ENCODE data around the gene NINJ1.

NINJ1 gene

GRCh38 chr9:93132287-93132927, 1.6 kb downstream of the NINJ1 start:
- no peak for DNase-seq

GRCh38 chr9:93131599-93132286, 2.3 kb downstream of the NINJ1 start:
- no peak for DNase-seq

GRCh38 chr9:93130861-93131481, 3.1 kb downstream of the NINJ1 start:
- DNase-seq, result no peak

DNA sequence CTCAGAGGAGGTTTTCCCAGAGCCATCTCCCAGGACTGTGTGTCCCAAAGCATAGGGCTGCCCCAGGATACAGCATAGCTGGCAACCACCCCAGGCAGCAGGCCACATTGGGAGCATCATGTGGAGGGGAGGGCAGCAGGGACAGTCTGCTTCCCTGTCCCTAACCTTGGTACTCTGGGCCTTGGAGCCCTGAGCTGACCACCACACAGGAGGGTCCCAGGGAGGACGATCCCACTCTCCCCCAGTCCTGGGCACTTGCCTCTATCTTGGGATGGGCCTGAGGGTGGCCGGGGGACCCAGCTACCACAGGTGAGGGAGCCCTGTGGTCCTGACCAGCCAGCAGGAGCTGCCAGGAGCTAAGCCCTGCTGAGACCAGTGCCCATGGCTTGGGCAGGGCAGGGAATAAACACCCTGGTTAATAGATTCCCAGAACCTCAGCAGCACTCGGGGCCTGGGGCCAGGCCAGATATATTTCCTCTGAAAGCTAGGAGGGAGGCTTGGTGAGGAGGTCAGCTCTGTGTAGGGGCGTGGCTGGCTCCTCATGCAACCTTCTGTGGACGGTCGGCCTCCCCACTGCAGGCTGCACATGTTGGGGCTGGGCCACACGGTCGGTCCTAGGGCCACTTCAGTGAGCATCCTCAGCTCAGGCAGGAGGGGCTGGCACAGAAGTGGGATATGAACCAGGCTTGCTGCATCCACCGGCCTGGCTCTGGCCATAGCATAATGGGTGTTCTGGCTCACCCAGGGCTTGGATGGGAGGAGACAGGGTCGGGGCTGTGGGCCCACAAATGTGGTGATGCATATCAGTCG, 4.2 kb downstream of the NINJ1 start:
- DNase-seq, result no peak

- no peak for DNase-seq
Observed at GRCh38 chr9:93129286-93129685, 4.8 kb downstream of the NINJ1 start.

DNA sequence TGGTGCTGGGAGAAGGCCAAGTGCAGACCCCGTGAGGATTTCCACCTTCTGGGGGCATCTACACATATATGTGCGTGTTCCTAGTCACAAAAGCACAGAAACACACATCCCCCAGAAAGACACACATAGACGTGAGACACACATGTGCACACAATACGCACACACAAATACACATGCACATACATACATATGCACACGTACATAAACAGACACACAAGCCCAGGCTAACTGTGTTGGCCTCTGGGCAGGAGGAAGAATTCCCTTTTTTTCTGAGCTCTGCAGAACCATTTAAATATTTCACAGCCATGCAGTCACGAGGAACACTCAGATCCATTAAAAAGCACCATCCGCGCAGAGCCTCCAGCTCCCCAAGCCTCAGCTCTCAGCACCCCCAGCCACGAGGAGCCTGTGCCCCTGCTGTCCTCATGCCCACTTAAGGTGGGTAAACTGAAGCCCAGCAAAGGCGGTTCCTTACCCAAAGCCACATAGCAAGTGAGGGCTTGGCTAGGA, 5.3 kb downstream of the NINJ1 start:
- no peak for DNase-seq

DNA sequence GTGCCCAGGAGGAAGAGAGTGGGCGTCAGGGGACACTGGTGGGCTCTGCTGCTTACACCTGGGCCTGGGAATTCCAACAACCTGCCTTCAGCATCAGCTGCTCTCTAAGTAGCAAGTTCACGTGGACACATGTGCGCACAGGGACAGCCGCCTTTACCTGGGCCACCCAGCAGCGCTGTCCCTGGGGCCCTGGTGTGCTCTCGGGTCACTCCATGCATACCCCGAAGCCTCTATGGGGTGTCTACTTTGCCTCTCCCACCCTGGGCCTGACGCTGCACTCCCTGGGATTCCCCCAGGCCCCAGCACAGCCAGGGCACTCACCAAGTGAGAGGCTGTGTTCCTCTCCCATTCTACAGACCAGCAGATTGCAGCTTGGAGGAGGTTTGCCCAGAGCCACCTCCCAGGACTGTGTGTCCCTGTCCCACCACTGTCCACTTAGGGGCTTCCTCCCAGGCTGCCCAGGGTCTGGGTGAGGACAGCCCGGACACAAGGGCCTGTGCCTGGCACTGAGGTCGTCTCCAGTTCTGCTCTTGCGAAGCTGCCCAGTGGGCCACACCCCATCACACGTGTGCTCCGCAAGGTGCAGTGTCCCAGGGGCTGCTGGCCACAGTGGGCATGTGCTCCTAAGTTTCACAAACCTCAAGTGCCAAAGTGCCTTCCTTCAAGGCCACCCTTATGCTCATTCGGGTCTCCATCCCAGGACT, 5.9 kb downstream of the NINJ1 start:
- no peak for DNase-seq

- DNase-seq, result no peak
Observed at GRCh38 chr9:93127395-93127911, 6.6 kb downstream of the NINJ1 start.

GRCh38 chr9:93126825-93127368, 7.2 kb downstream of the NINJ1 start:
- DNase-seq, result no peak

DNA sequence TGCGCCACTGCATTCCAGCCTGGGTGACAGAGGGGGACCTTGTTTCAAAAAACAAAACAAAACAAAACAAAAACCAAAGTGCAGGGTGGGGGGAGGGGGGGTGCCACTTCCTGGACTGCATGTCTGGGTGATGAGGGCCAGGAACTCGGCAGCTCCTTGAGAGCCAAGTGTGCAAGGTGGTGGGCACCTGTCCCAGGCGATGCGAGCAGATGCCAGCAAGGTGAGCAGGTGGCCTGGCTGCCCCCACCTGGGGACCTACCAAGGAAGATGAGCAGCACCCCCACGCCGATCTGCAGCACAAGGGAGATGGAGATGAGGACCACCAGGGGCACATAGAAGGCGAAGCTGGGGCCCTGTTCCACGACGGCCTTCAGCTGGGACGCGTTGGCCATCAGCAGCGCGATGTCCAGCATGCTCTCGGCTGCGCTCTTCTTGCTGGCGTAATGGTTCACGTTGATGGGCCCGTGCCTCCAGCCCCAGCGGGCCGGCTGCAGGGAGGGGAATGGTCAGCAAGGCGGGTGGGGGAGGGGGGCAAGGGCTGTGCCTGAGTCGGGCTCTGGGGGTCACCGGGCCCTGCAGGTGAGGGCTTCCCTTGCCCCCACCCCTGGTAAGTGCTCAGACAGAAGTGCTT, 7.8 kb downstream of the NINJ1 start:
- no peak for DNase-seq

DNA sequence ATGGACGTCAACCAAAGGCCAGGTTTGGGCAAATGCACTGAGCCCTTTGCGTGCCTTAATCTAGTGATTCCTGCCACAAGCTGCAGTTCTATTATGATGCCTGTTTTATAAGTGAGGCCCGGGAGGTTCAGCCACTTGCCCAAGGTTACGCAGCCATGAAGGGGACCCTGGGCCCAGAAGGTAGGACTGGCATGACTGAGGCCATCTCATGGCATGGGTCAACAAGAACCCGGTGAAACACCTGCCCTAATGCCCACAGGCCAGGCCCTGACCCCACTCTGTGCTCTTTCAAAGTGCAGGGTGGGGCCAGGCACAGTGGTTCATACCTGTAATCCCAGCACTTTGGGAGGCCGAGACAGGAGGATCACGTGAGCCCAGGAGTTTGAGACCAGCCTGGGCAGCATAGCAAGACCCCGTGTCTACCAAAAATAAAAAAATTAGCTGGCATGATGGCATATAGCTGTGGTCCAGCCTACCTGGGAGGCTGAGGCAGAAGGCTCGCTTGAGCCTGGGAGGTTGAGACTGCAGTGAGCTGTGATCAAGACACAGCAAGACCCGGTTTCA, 8.6 kb downstream of the NINJ1 start:
- no peak for DNase-seq

DNA sequence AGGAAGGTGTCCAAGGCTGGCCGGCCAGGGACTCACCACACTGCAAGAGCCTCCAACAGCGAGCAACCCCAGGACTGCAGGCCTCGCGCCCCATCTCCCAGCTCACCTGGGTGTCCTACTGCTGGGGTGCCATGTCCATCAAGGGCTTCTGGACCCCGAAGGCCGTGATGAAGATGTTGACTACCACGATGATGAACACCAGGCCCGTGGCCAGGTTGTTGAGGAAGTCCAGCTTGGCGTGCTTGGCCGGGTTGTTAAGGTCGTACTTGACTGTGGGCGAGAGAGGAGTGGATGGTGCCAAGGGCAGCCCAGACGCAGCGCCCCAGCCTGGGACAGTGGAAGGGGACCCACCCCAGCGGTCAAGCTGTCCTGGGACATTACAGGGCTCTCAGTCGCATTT, 9.3 kb downstream of the NINJ1 start:
- DNase-seq, result no peak

GRCh38 chr9:93123561-93124283, 10.3 kb downstream of the NINJ1 start:
- DNase-seq, result no peak

DNA sequence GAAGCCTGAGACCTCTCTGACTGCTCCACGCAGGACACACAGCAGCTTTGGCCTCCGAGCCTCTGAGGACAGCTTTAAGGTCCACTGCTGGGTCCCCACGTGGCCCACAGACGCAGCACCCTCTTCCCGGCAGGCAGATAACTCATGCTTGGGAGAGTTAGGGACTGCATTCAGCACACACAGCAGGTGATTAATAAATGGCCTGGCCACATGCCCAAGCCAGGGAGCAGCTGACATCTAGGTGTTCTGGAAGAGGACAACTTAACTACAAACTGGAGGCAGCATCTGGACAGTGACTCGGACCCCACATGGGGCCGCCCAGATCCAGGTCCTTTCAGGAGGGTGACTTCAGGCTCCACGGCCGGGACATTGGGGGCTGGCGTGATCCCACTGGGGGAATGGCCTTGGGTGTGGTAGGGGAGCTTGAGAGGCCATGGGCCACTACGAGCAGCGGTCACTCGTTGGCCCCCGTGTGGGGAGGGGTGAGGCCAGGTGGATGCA, 11.3 kb downstream of the NINJ1 start:
- no peak for DNase-seq

GRCh38 chr9:93121316-93122241, 12.5 kb downstream of the NINJ1 start:
- no peak for DNase-seq

GRCh38 chr9:93120846-93121315, 13.2 kb downstream of the NINJ1 start:
- DNase-seq, result no peak

DNA sequence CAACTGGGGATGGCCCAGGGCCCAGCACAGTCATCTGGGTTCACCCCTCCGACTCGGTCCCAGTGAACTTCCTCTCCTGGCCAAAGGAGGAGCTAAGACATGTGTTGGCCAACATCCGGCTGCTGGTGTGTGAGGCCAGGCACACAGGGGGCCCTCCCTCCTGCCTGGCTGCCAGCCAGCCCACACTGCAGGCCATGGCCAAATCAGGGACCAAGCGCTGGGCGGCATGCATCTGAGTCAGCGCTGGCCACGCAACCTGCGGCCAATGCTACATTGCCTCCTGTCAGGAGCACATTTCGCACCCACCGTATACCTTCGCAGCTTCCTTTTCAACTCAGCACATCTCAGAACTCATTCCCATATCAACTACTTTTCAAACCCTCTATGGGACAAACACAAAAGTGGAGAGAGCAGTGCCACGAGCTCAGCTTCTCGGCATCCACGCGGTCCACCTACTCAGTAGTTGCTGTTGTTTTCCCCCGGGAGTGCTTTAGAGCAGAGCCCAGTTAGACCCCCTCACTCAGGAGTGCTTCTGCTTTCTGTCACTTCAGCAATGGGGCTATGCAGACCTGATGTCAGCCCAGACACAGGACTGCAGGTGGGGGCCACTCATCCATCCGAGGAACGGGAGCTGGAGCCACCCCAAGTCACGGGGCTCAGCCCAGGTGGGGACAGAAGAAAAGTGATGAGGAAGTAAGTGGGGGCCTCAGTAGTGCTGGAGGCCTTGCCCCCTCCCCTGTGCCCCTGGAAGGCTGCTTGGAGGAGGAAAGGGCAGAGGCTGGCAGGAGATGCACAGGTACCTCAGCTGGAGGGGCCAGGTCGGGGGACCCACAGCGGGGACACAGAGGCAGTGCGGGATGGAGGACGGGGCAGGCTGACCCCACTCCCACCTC, 13.9 kb downstream of the NINJ1 start:
- no peak for DNase-seq

- no peak for DNase-seq
Observed at GRCh38 chr9:93119703-93119952, 14.4 kb downstream of the NINJ1 start.

Data from NCI-H1930 (cell line).